ENCODE results near the gene OR52B2.

The OR52B2 gene

DNA sequence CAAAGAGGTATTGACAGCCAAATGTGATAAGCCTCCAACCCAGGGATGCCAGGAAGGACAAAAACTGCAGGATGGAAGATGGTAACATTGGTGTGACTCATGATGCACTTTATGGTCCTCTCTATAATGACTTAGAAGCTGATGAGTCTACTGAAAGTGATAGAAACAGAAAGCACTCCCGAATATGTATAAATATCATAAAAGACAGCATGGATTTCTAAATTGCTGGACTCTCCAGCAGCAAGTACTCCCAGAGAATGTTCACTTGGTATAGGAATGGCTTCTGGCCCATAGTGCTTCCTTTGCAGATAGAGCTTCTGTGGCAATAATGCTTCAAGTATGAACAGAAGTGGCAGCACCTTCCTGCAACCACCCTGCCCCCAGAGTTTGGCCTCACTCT, at the start of gene OR52B2:
Gene OR52B2, minus strand, starts transcription at position 101 of the 400 bp plus-strand sequence. Its CDS starts 0 bp downstream, at position 101.
- CTCF ChIA-PET, result interaction anchor here (1.0 kb wide), 1 partner anchor 19 kb away, joined by 3 read pairs; no protein-coding TSS in a partner anchor
- H3K9me3 ChIP-seq (ENCODE audit: control insufficient read depth, insufficient read depth, low read depth, low read length), result no peaks in the 10 kb centered on the region
- no peaks in the 10 kb centered on the region for H3K4me1 ChIP-seq (ENCODE audit: control insufficient read depth, insufficient read depth, low read length)
- H3K27ac ChIP-seq (ENCODE audit: extremely low read depth, low read depth, low read length), result no peak within 1 kb of the TSS
- POLR2A ChIA-PET, result no interaction called here
- H3K36me3 ChIP-seq (ENCODE audit: control insufficient read depth in 2 of 2, insufficient read depth in 1 of 2, low read length in 2 of 2), result no peaks in the 10 kb centered on the region
- H3K4me3 ChIP-seq (ENCODE audit: low read depth, low read length), result no peak within 1 kb of the TSS
- TF ChIP-seq, protein P1, sequence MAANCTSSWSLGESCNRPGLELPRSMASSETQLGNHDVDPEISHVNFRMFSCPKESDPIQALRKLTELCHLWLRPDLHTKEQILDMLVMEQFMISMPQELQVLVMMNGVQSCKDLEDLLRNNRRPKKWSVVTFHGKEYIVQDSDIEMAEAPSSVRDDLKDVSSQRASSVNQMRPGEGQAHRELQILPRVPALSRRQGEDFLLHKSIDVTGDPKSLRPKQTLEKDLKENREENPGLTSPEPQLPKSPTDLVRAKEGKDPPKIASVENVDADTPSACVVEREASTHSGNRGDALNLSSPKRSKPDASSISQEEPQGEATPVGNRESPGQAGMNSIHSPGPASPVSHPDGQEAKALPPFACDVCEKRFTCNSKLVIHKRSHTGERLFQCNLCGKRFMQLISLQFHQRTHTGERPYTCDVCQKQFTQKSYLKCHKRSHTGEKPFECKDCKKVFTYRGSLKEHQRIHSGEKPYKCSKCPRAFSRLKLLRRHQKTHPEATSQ (tag by site-specific recombination; IDR thresholded peaks at IDR 0.05), result no peak
- no peak for TF ChIP-seq ZNF350 (tag by site-specific recombination; IDR thresholded peaks at IDR 0.05)

DNA sequence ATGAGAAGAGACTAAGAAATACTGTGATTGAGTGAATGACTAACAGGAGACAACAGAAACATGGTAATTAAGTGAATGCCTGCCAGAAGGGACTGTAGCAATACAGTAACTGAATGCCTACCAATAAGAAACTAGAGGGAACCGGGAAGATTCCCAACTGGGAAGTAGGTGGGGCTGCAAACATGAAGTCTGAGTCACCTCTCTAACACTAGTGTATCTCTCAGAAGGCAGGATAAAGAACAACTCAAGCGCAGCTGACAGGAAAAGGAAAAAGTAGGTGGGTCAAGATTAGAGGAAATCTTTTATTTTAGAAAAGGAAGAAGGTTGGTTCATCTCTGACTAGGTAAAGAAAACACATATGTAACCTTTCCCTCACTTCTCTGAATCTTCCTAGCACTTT, 49.2 kb upstream of the OR52B2 start:
- POLR2A ChIA-PET, result no interaction called here
- H3K4me3 ChIP-seq (ENCODE audit: low read depth, low read length), result no peak overlapping the region
- CTCF ChIA-PET, result interaction anchor here (0.6 to 0.9 kb wide), 3 partner anchors 9 to 32 kb away, joined by 3 read pairs; no protein-coding TSS in a partner anchor
- H3K27ac ChIP-seq (ENCODE audit: extremely low read depth, low read depth, low read length), result no peak overlapping the region
- peaks cover 0 to 97% of the 10 kb centered on the region in 2 experiments; a peak in 2 of 3 replicates for H3K36me3 ChIP-seq (ENCODE audit: control insufficient read depth in 2 of 2, insufficient read depth in 1 of 2, low read length in 2 of 2)
- no peak for TF ChIP-seq SP2 (tag by site-specific recombination; IDR thresholded peaks at IDR 0.05)
- H3K4me1 ChIP-seq (ENCODE audit: control insufficient read depth, insufficient read depth, low read length), result no peaks in the 10 kb centered on the region
- H3K9me3 ChIP-seq (ENCODE audit: control insufficient read depth, insufficient read depth, low read depth, low read length), result no peaks in the 10 kb centered on the region

- TF ChIP-seq, protein P2, sequence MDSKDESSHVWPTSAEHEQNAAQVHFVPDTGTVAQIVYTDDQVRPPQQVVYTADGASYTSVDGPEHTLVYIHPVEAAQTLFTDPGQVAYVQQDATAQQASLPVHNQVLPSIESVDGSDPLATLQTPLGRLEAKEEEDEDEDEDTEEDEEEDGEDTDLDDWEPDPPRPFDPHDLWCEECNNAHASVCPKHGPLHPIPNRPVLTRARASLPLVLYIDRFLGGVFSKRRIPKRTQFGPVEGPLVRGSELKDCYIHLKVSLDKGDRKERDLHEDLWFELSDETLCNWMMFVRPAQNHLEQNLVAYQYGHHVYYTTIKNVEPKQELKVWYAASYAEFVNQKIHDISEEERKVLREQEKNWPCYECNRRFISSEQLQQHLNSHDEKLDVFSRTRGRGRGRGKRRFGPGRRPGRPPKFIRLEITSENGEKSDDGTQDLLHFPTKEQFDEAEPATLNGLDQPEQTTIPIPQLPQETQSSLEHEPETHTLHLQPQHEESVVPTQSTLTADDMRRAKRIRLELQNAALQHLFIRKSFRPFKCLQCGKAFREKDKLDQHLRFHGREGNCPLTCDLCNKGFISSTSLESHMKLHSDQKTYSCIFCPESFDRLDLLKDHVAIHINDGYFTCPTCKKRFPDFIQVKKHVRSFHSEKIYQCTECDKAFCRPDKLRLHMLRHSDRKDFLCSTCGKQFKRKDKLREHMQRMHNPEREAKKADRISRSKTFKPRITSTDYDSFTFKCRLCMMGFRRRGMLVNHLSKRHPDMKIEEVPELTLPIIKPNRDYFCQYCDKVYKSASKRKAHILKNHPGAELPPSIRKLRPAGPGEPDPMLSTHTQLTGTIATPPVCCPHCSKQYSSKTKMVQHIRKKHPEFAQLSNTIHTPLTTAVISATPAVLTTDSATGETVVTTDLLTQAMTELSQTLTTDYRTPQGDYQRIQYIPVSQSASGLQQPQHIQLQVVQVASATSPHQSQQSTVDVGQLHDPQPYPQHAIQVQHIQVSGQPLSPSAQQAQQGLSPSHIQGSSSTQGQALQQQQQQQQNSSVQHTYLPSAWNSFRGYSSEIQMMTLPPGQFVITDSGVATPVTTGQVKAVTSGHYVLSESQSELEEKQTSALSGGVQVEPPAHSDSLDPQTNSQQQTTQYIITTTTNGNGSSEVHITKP (tag by site-specific recombination; IDR thresholded peaks at IDR 0.05), result no peak
- Histone ChIP-seq H3K36me3 (ENCODE audit: control insufficient read depth in 2 of 2, insufficient read depth in 1 of 2, low read length in 2 of 2) (peaks cover 0 to 97% of the 10 kb centered on the region in 2 experiments; a peak in 2 of 3 replicates), H3K4me3 (ENCODE audit: low read depth, low read length) (no peak overlapping the region), H3K9me3 (ENCODE audit: control insufficient read depth, insufficient read depth, low read depth, low read length) (no peaks in the 10 kb centered on the region), H3K4me1 (ENCODE audit: control insufficient read depth, insufficient read depth, low read length) (no peaks in the 10 kb centered on the region), H3K27ac (ENCODE audit: extremely low read depth, low read depth, low read length) (no peak overlapping the region)
- ChIA-PET CTCF (no interaction called here), POLR2A (no interaction called here)
These were observed 47.6 kb upstream of the OR52B2 start for GRCh38 chr11:6217722-6218121.

DNA sequence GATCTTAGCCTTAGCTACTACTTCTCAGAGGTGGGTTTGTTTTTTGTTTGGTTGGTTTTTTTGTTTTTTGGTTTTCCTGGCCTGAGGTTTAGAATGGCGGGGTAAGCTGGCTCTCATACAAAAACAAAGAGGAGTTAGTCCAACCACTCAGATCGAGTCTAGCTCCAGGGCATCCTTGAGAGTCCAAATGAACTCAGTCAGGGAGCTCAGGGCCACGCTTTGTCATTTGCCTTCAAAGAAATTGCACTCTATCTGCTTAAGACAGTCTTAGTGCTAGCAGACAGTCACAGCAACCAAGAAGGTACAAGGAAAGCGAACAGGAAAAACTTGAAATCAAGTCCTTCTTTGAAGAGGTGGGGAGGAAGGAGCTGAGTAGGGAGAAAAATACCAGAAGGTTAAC, 46.4 kb upstream of the OR52B2 start:
- no peak for TF ChIP-seq MZF1 (tag by site-specific recombination; IDR thresholded peaks at IDR 0.05; ENCODE audit: borderline replicate concordance)
- CTCF ChIA-PET, result interaction anchor here (0.7 to 1.1 kb wide), 2 partner anchors 90 to 137 kb away, joined by 3 to 4 read pairs; no protein-coding TSS in a partner anchor
- POLR2A ChIA-PET, result no interaction called here
- Histone ChIP-seq H3K36me3 (ENCODE audit: control insufficient read depth in 2 of 2, insufficient read depth in 1 of 2, low read length in 2 of 2) (peaks cover 0 to 97% of the 10 kb centered on the region in 2 experiments; a peak in 2 of 3 replicates), H3K9me3 (ENCODE audit: control insufficient read depth, insufficient read depth, low read depth, low read length) (no peaks in the 10 kb centered on the region), H3K4me3 (ENCODE audit: low read depth, low read length) (no peak overlapping the region), H3K27ac (ENCODE audit: extremely low read depth, low read depth, low read length) (no peak overlapping the region), H3K4me1 (ENCODE audit: control insufficient read depth, insufficient read depth, low read length) (no peaks in the 10 kb centered on the region)

- Histone ChIP-seq H3K9me3 (ENCODE audit: control insufficient read depth, insufficient read depth, low read depth, low read length) (no peaks in the 10 kb centered on the region), H3K27ac (ENCODE audit: extremely low read depth, low read depth, low read length) (no peak overlapping the region), H3K4me3 (ENCODE audit: low read depth, low read length) (no peak overlapping the region), H3K36me3 (ENCODE audit: control insufficient read depth in 2 of 2, insufficient read depth in 1 of 2, low read length in 2 of 2) (peaks cover 0 to 99% of the 10 kb centered on the region in 2 experiments; a peak in 1 of 3 replicates), H3K4me1 (ENCODE audit: control insufficient read depth, insufficient read depth, low read length) (no peaks in the 10 kb centered on the region)
- ChIA-PET POLR2A (no interaction called here), CTCF (no interaction called here)
- TF ChIP-seq ZNF202 (tag by site-specific recombination; IDR thresholded peaks at IDR 0.05; ENCODE audit: borderline replicate concordance) (no peak), ZNF514 (tag by site-specific recombination; IDR thresholded peaks at IDR 0.05) (no peak), EGR2 (tag by site-specific recombination; IDR thresholded peaks at IDR 0.05; ENCODE audit: low read depth) (no peak), ZNF223 (tag by site-specific recombination; IDR thresholded peaks at IDR 0.05) (no peak), ZNF157 (tag by site-specific recombination; IDR thresholded peaks at IDR 0.05) (no peak), SP7 (tag by site-specific recombination; IDR thresholded peaks at IDR 0.05) (no peak), ZNF585B (tag by site-specific recombination; IDR thresholded peaks at IDR 0.05) (no peak), ZNF114 (tag by site-specific recombination; IDR thresholded peaks at IDR 0.05) (no peak), ZNF37A (tag by site-specific recombination; IDR thresholded peaks at IDR 0.05) (no peak), ZNF488 (tag by site-specific recombination; IDR thresholded peaks at IDR 0.05) (no peak), ZNF785 (tag by site-specific recombination; IDR thresholded peaks at IDR 0.05) (no peak)
These were observed 44.4 kb upstream of the OR52B2 start for GRCh38 chr11:6214530-6214929.
